Measurements from ENCODE around the gene PDE4B. TPM values are rescaled to one million over a fixed set of nuclear protein-coding genes. Genes with fewer than 3 reads are reported as not detected.

The PDE4B gene
- total and polyA plus RNA-seq, 9 donors, result 1.7 to 8.2 (median 5.1) TPM

DNA sequence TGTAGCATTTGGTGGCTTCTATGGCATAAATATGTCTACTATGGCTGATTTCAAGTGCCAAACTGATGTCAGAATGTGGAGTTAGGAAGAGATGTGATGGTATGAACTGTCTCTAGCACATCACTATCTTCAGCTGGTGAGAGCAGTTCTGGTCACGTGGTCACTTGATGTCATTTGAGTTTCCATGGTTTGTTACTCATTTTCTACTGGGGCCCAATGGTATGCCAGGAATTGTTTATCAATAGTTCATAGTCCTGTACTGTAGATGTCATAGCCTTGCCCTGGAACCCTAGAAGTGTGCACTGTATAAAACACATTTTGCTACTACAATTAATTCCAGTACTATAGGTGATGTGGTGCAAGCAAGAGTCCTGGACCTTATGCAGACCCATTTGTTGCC, 153.7 kb downstream of the PDE4B start:
- intact Hi-C loops (cut with DNase I), result no loop called here
- Histone ChIP-seq H3K36me3 (no peaks in the 10 kb centered on the region), H3K4me3 (no peak overlapping the region), H3K27ac (no peak overlapping the region), H3K27me3 (no peaks in the 10 kb centered on the region), H3K9me3 (no peaks in the 10 kb centered on the region), H3K4me1 (ENCODE audit: insufficient read depth) (no peaks in the 10 kb centered on the region)
- WGBS, 3 donors, result 41 to 67% (median 55%) methylated on average over 1 of the region's 1 CpG
- DNase-seq, result no peak
- TF ChIP-seq EP300 (IDR thresholded peaks at IDR 0.05) (no peak), CTCF (IDR thresholded peaks at IDR 0.05) (no peak), POLR2A (IDR thresholded peaks at IDR 0.05) (no peak)

DNA sequence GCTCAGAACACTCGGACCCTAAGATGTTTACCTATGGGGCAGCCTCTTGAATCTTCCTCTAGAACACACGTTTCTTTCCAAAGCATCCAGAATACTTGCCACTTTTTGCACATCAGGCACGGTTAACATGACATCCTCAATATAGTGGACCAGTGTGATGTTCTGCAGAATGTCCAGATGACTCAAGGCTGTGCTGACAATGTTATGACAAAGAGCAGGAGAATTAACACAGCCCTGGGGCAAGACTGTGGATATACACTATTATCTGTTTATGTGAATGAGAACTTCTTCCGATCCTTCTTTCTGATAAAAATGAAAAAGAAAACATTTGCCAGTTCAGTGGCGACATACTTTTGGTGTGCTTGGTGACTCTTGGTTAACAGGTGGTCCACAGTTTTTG, 154.3 kb downstream of the PDE4B start:
- Histone ChIP-seq H3K4me1 (ENCODE audit: insufficient read depth) (no peaks in the 10 kb centered on the region), H3K9me3 (no peaks in the 10 kb centered on the region), H3K4me3 (no peak overlapping the region), H3K27me3 (no peaks in the 10 kb centered on the region), H3K27ac (no peak overlapping the region), H3K36me3 (no peaks in the 10 kb centered on the region)
- TF ChIP-seq EP300 (IDR thresholded peaks at IDR 0.05) (no peak), POLR2A (IDR thresholded peaks at IDR 0.05) (no peak), CTCF (IDR thresholded peaks at IDR 0.05) (no peak)
- WGBS, 3 donors, result 85 to 89% (median 85%) methylated on average over 5 of the region's 5 CpGs
- DNase-seq, result no peak
- intact Hi-C loops (cut with DNase I), result no loop called here

DNA sequence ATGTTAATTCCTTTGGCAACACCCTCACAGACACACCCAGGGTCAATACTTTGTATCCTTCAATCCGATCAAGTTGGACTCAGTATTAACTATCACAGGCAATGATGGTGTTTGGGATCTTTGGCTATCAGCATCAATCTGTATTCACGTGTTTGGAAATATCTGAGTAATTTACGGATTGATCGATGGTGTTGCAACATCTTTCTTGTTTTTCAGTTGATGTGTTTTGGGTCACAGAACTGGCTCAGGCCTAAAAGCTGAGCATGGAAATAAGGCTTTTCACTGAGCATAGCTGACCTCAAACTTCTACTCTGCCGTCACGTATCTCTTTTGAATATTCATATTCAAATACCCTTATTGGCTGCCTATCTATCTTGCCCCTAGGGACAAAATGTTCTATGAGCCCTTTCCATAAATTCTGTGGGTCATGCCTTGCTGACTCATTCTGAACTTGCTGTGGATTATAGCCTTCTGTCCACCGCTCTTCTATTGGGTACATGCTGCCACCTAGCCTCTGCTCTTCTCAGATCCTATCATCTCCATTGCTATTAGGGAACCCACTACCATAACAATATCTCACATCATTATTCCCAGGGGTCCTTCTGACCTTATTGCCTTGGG, 156.0 kb downstream of the PDE4B start:
- WGBS, 3 donors, result 53 to 86% (median 84%) methylated on average over 7 of the region's 7 CpGs
- H3K4me3 ChIP-seq, result no peak overlapping the region
- no peak for DNase-seq
- H3K4me1 ChIP-seq (ENCODE audit: insufficient read depth), result no peaks in the 10 kb centered on the region
- H3K27me3 ChIP-seq, result no peaks in the 10 kb centered on the region
- H3K27ac ChIP-seq, result no peak overlapping the region
- TF ChIP-seq POLR2A (IDR thresholded peaks at IDR 0.05), result no peak
- no peaks in the 10 kb centered on the region for H3K9me3 ChIP-seq
- intact Hi-C loops (cut with DNase I), result no loop called here
- no peaks in the 10 kb centered on the region for H3K36me3 ChIP-seq

GRCh38 chr1:65949230-65949626, 156.5 kb downstream of the PDE4B start:
- Histone ChIP-seq H3K4me3 (no peak overlapping the region), H3K4me1 (ENCODE audit: insufficient read depth) (no peaks in the 10 kb centered on the region), H3K36me3 (no peaks in the 10 kb centered on the region), H3K9me3 (no peaks in the 10 kb centered on the region), H3K27ac (no peak overlapping the region), H3K27me3 (no peaks in the 10 kb centered on the region)
- TF ChIP-seq CTCF (IDR thresholded peaks at IDR 0.05), result no peak
- TF ChIP-seq EP300 (IDR thresholded peaks at IDR 0.05), result no peak
- TF ChIP-seq POLR2A (IDR thresholded peaks at IDR 0.05), result no peak
- no peak for DNase-seq
- intact Hi-C loops (cut with DNase I), result no loop called here
- 66 to 77% (median 71%) methylated on average over 2 of the region's 2 CpGs for WGBS, 3 donors

GRCh38 chr1:65949933-65950332, 157.2 kb downstream of the PDE4B start:
- TF ChIP-seq CTCF (IDR thresholded peaks at IDR 0.05), result no peak
- TF ChIP-seq EP300 (IDR thresholded peaks at IDR 0.05), result no peak
- no peak for TF ChIP-seq POLR2A (IDR thresholded peaks at IDR 0.05)
- 44 to 70% (median 47%) methylated on average over 3 of the region's 3 CpGs for WGBS, 3 donors
- no peaks in the 10 kb centered on the region for H3K9me3 ChIP-seq
- intact Hi-C loops (cut with DNase I), result loop anchor here in 1 of 4 donors (10.0 kb wide), 1 partner anchor 495 kb away; no protein-coding TSS in a partner anchor
- no peak overlapping the region for H3K27ac ChIP-seq
- no peaks in the 10 kb centered on the region for H3K4me1 ChIP-seq (ENCODE audit: insufficient read depth)
- H3K4me3 ChIP-seq, result no peak overlapping the region
- H3K27me3 ChIP-seq, result no peaks in the 10 kb centered on the region
- no peaks in the 10 kb centered on the region for H3K36me3 ChIP-seq
- no peak for DNase-seq
